ENCODE measurements around the gene MARCKSL1.

DNA sequence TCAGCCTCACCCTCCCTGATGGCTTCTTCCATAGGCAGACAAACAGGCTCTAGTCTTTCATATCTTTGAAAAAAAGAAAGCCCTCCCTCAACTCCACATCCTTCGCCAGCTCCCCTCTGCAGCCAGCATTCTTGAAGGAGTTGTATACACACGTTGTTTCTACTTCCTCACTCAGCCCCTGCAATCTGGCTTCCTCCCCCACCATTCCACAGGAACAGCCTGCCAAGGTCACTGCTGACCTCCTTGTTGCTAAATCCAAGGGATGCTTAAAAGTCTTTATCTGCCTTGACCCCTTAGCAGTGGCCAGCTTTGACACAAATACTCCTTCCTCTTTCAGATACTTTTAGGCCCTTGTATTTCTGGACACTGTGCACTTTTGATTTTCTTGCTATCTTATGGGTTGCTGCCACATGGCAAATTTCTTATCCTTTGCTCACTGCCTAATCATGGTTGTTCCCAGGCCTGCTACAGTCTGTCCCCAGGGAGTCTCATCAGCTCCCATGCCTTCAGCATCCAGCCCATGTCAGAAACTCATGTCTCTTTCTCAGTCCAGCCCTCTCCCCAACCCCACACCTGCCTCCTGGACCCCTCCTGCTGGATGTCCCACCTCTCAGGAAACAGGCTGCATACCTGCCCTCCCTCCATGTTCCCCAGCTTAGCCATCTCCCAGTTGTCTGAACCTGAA, 18.0 kb upstream of the MARCKSL1 start:
- TF ChIP-seq, protein P1, sequence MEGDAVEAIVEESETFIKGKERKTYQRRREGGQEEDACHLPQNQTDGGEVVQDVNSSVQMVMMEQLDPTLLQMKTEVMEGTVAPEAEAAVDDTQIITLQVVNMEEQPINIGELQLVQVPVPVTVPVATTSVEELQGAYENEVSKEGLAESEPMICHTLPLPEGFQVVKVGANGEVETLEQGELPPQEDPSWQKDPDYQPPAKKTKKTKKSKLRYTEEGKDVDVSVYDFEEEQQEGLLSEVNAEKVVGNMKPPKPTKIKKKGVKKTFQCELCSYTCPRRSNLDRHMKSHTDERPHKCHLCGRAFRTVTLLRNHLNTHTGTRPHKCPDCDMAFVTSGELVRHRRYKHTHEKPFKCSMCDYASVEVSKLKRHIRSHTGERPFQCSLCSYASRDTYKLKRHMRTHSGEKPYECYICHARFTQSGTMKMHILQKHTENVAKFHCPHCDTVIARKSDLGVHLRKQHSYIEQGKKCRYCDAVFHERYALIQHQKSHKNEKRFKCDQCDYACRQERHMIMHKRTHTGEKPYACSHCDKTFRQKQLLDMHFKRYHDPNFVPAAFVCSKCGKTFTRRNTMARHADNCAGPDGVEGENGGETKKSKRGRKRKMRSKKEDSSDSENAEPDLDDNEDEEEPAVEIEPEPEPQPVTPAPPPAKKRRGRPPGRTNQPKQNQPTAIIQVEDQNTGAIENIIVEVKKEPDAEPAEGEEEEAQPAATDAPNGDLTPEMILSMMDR (IDR thresholded peaks at IDR 0.05 in 4 of 5, conservative IDR thresholded peaks at IDR 0.05 in 1 of 5): no peak
- no peak for TF ChIP-seq POLR2A (IDR thresholded peaks at IDR 0.05)

Data from gastrocnemius medialis (tissue), 4 donors.